Fibroblast of lung (primary cell): ENCODE results near the gene RAB8B. TPM values are rescaled to one million over a fixed set of nuclear protein-coding genes. Genes with fewer than 3 reads are reported as not detected.

Experiments used
- DNase-seq, 2 donors: peaks; one replicate each; pipeline versions ENCODE4 v3.0.0 to v3.0.0-alpha.2; 2010; ENCODE audit warnings: low read depth in 2 of 2
- H2AFZ ChIP-seq: 2 replicates; pipeline ENCODE4 v1.5.1; 2012; ENCODE audit warnings: low read length, control low read depth, inconsistent platforms
- H3K27ac ChIP-seq: 2 replicates; pipeline ENCODE4 v1.5.1; 2011; ENCODE audit warnings: low read length, control low read depth; ENCODE audit not compliant: insufficient read depth
- H3K27me3 ChIP-seq: 2 replicates; pipeline ENCODE4 v1.5.1; 2011; ENCODE audit warnings: mild to moderate bottlenecking, low read length; ENCODE audit not compliant: control insufficient read depth, insufficient read depth
- H3K36me3 ChIP-seq: 2 replicates; pipeline ENCODE4 v1.5.1; 2011; ENCODE audit warnings: low read length; ENCODE audit not compliant: control insufficient read depth, insufficient read depth
- H3K4me1 ChIP-seq: 2 replicates; pipeline ENCODE4 v1.5.1; 2011; ENCODE audit warnings: low read length; ENCODE audit not compliant: control insufficient read depth, insufficient read depth; ENCODE audit errors: extremely low read depth
- H3K4me2 ChIP-seq: 2 replicates; pipeline ENCODE4 v1.5.1; 2011; ENCODE audit warnings: low read length, control low read depth; ENCODE audit not compliant: insufficient read depth; ENCODE audit errors: extremely low read depth
- H3K4me3 ChIP-seq, 4 experiments: fragments of 200-600 bp in 1 of 4; sonication (generic) in 1 of 4; replicated peaks in 1 of 4; 2 replicates each; pipeline ENCODE4 v1.5.1; 2011 to 2016; ENCODE audit warnings: low read length in 4 of 4, low read depth in 3 of 4, mild to moderate bottlenecking in 3 of 4, control low read depth in 2 of 4, inconsistent platforms in 1 of 4, mixed read lengths in 1 of 4; ENCODE audit not compliant: insufficient read depth in 1 of 4; ENCODE audit errors: control extremely low read depth in 1 of 4
- H3K79me2 ChIP-seq: 2 replicates; pipeline ENCODE4 v1.5.1; 2012; ENCODE audit warnings: mild to moderate bottlenecking, low read length, inconsistent platforms; ENCODE audit not compliant: control insufficient read depth, insufficient read depth
- H3K9ac ChIP-seq: 2 replicates; pipeline ENCODE4 v1.5.1; 2011; ENCODE audit warnings: mild to moderate bottlenecking, low read length, control low read depth; ENCODE audit not compliant: insufficient read depth
- H3K9me3 ChIP-seq: 2 replicates; pipeline ENCODE4 v1.5.1; 2012; ENCODE audit warnings: low read depth, low read length; ENCODE audit not compliant: control insufficient read depth, insufficient read depth
- H4K20me1 ChIP-seq: 2 replicates; pipeline ENCODE4 v1.5.1; 2011; ENCODE audit warnings: low read length; ENCODE audit not compliant: control insufficient read depth, insufficient read depth; ENCODE audit errors: extremely low read depth
- EZH2 ChIP-seq: IDR thresholded peaks from 2 replicates; pipeline ENCODE4 v1.5.1; 2012; ENCODE audit warnings: low read length, control low read depth, mild to moderate bottlenecking; ENCODE audit errors: missing control alignments
- polyA plus RNA-seq, 2 donors: library from polyadenylated mRNA; depleted of rRNA in 1 of 2; stranded (reverse) in 1 of 2; unstranded in 1 of 2; fragments of >200 nt; gene quantifications; 2 replicates each; pipeline ENCODE4 v1.2.1, GENCODE V29; 2011 to 2012; ENCODE audit warnings: missing spikeins in 1 of 2
- total RNA-seq: library from RNA; depleted of rRNA; stranded (reverse); fragments of >200 nt; gene quantifications from 2 replicates; pipeline ENCODE4 v1.2.1, GENCODE V29; 2014
- TF ChIP-seq, protein P1 (sequence below), 2 donors: IDR thresholded peaks in 1 of 2; conservative IDR thresholded peaks in 1 of 2; 1 replicate in 1 of 2; 2 replicates in 1 of 2; pipeline ENCODE4 v1.5.1; 2011 to 2012; ENCODE audit warnings: low read length in 2 of 2, control low read depth in 1 of 2, inconsistent platforms in 1 of 2, low read depth in 1 of 2, mild to moderate bottlenecking in 1 of 2

The RAB8B gene
- total and polyA plus RNA-seq, 2 donors (not counting 1 experiment from before 2014, with no cell fraction given) = 107 to 111 TPM

DNA sequence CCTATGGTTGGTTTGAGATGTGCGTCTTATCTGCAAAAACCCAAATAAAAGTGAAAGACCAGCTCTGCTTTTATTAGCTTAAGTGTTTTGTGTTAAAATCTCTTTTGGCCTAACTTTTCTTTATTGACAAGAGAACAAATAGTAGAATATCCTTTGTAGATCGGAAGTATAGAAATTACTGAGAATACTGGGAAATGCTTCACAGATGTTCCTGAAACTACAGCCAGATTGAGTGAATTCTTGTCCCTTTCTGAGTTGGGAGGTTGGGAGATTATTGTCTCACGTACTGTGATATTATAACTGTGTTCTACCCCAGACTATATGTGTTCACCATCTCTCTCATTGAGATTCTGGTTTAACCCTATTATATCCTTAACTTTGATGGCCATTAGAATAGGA lies 21.7 kb downstream of the RAB8B start:
- no peak for DNase-seq
- TF ChIP-seq EZH2 = no peak
- TF ChIP-seq, protein P1, sequence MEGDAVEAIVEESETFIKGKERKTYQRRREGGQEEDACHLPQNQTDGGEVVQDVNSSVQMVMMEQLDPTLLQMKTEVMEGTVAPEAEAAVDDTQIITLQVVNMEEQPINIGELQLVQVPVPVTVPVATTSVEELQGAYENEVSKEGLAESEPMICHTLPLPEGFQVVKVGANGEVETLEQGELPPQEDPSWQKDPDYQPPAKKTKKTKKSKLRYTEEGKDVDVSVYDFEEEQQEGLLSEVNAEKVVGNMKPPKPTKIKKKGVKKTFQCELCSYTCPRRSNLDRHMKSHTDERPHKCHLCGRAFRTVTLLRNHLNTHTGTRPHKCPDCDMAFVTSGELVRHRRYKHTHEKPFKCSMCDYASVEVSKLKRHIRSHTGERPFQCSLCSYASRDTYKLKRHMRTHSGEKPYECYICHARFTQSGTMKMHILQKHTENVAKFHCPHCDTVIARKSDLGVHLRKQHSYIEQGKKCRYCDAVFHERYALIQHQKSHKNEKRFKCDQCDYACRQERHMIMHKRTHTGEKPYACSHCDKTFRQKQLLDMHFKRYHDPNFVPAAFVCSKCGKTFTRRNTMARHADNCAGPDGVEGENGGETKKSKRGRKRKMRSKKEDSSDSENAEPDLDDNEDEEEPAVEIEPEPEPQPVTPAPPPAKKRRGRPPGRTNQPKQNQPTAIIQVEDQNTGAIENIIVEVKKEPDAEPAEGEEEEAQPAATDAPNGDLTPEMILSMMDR (conservative IDR thresholded peaks at IDR 0.05 in 1 of 2, IDR thresholded peaks at IDR 0.05 in 1 of 2; ENCODE audit: low read depth in 1 of 2, low read length in 2 of 2) = no peak
- Histone ChIP-seq H3K27ac (peak overlapping the region; percentile 79), H3K27me3 (no peaks in the 10 kb centered on the region), H3K9me3 (no peaks in the 10 kb centered on the region), H2AFZ (no peak overlapping the region), H4K20me1 (no peaks in the 10 kb centered on the region), H3K9ac (no peak overlapping the region), H3K79me2 (peaks cover 60% of the 10 kb centered on the region), H3K4me1 (peaks cover 21% of the 10 kb centered on the region), H3K36me3 (no peaks in the 10 kb centered on the region), H3K4me3 (no peak overlapping the region), H3K4me2 (no peak overlapping the region)

DNA sequence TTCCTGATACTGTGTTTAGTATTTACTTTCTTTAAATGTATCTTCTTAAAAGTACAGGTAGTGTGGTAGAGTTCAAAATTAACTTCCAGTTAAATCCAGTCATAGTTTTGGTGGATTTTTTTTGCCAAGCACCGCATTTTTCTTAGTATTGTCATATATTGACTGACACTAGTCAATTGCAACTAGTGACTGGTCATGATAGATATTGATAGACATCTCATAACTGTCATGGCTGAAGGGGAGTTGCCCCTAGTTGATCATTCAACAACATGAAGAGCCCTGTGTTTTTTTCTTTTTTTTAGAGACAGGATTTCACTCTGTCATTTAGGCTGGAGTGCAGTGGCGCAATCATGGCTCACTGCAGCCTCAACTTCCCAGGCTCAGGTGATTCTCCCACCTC lies 22.1 kb downstream of the RAB8B start:
- Histone ChIP-seq H4K20me1 (no peaks in the 10 kb centered on the region), H3K4me3 (no peak overlapping the region), H3K79me2 (peaks cover 62% of the 10 kb centered on the region), H3K9ac (no peak overlapping the region), H3K36me3 (no peaks in the 10 kb centered on the region), H3K4me2 (no peak overlapping the region), H3K27ac (peak overlapping the region; percentile 79), H2AFZ (no peak overlapping the region), H3K27me3 (no peaks in the 10 kb centered on the region), H3K9me3 (no peaks in the 10 kb centered on the region), H3K4me1 (peaks cover 21% of the 10 kb centered on the region)
- DNase-seq = no peak
- TF ChIP-seq EZH2 = no peak
- TF ChIP-seq, protein P1 (conservative IDR thresholded peaks at IDR 0.05 in 1 of 2, IDR thresholded peaks at IDR 0.05 in 1 of 2; ENCODE audit: low read depth in 1 of 2, low read length in 2 of 2) = no peak

DNA sequence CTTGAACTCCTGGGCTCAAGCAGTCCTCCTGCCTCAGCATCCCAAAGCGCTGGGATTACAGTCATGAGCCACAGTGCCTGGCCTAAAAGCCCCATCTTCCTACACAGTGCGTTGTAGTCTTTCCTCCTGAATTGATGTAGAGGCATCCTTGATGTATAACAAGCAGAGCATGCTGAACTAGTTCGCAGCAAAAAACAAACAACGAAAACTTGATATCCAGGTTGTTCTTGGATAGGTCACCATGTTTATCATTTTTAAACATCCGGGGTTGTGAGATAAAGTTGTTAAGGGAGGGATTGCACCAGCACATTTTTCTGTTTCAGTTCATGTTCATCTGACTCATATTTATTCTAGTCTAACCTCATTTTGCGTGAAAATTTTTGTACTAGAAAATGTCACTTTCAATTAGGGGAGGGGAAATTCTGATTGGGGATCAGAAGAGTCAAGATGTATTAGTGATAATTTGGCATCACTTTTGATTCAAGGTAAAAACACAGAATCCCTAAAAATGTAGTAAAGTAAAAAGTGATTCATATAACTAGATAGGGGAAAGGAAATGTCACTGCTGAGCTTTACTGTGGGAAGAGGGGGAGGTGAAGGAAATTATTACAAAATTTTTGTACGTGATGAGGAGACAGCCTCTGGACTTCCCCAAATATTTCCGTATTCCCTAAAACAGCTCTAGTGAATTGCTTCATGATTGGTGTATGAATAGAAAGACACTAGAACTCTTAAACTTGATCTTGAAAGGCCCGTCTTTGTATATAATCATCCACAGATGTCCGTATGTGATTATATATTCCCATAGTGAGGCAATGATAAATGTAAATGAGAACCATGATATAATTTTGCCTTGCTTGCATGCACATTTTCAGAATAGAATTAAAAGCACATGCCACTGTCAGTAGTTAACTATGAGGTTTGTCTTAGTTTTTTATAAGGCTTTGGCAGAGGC lies 22.9 kb downstream of the RAB8B start:
- TF ChIP-seq, protein P1 (conservative IDR thresholded peaks at IDR 0.05 in 1 of 2, IDR thresholded peaks at IDR 0.05 in 1 of 2; ENCODE audit: low read depth in 1 of 2, low read length in 2 of 2) = no peak
- TF ChIP-seq EZH2 = no peak
- Histone ChIP-seq H3K4me2 (peak overlapping the region; percentile 79), H3K36me3 (no peaks in the 10 kb centered on the region), H4K20me1 (no peaks in the 10 kb centered on the region), H3K4me3 (peak overlapping the region in 1 of 4 experiments; percentile 4), H3K27ac (peak overlapping the region; percentile 79), H3K27me3 (no peaks in the 10 kb centered on the region), H3K4me1 (peaks cover 22% of the 10 kb centered on the region), H2AFZ (no peak overlapping the region), H3K9ac (peak overlapping the region; percentile 17), H3K79me2 (peaks cover 55% of the 10 kb centered on the region), H3K9me3 (no peaks in the 10 kb centered on the region)
- peak; percentile 62 to 74 for DNase-seq
